Adrenal gland (tissue), 5 donors: ENCODE results near the gene GSK3B.

Source experiments
- CTCF ChIP-seq, 6 experiments: fragments of 450-650 bp in 4 of 6; fragments of 200-600 bp in 2 of 6; sonication (generic) in 1 of 6; IDR thresholded peaks; 1 replicate in 5 of 6; 2 replicates in 1 of 6; pipeline versions ENCODE4 v1.5.1 to v1.8.0; 2016 to 2021; ENCODE audit warnings: antibody characterized with exemption in 6 of 6, mild to moderate bottlenecking in 2 of 6, moderate library complexity in 1 of 6
- POLR2A ChIP-seq, 2 donors: fragments of 450-650 bp; IDR thresholded peaks; one replicate each; pipeline ENCODE4 v1.6.1; 2017; ENCODE audit warnings: antibody characterized with exemption in 2 of 2, mild to moderate bottlenecking in 2 of 2, moderate library complexity in 1 of 2
- donor health status: DM: no; HTN: no; CAD: no.

- TF ChIP-seq CTCF (IDR thresholded peaks at IDR 0.05) (no peak), POLR2A (IDR thresholded peaks at IDR 0.05) (no peak)
These were observed 112.9 kb downstream of the GSK3B start for GRCh38 chr3:119981386-119981785.
